ENCODE data around the gene DBNDD1. TPM values are rescaled to one million over a fixed set of nuclear protein-coding genes. Genes with fewer than 3 reads are reported as not detected.
A peak's percentile ranks its signal among the peaks of the same experiment; 100 is the strongest.

DBNDD1 gene
- total and polyA plus RNA-seq, 10 of the 15 experiments (the other 5 are each of a cell fraction or from before 2014, with no cell fraction given) = 0.06 to 4.6 (median 0.55) TPM

- TF ChIP-seq MXI1 (IDR thresholded peaks at IDR 0.05; ENCODE audit: low read depth, low read length) (no peak), BHLHE40 (IDR thresholded peaks at IDR 0.05; ENCODE audit: borderline replicate concordance in 1 of 2, low read depth in 2 of 2, low read length in 1 of 2) (no peak), SRF (IDR thresholded peaks at IDR 0.05; ENCODE audit: low read depth in 2 of 2, low read length in 2 of 2) (no peak), WRNIP1 (IDR thresholded peaks at IDR 0.05; ENCODE audit: borderline replicate concordance, low read depth, low read length) (no peak), RAD21 (IDR thresholded peaks at IDR 0.05; ENCODE audit: insufficient read depth, low read depth, low read length) (no peak), DPF2 (IDR thresholded peaks at IDR 0.05) (no peak), ZBTB40 (IDR thresholded peaks at IDR 0.05; ENCODE audit: borderline replicate concordance) (peak; percentile 62), MYC (IDR thresholded peaks at IDR 0.05; ENCODE audit: insufficient read depth, insufficient read length, insufficient replicate concordance, low read length, severe bottlenecking) (peak; percentile 28)
Observed at GRCh38 chr16:89971495-89972243, 47.6 kb downstream of the DBNDD1 start (continued).
